K562 (cell line): ENCODE data around the gene ZFYVE16. TPM values are rescaled to one million over a fixed set of nuclear protein-coding genes. Genes with fewer than 3 reads are reported as not detected.

Experiments used
- CREM ChIP-seq: IDR thresholded peaks from 2 replicates; pipeline ENCODE4 v1.6.1; 2014; ENCODE audit warnings: antibody characterized with exemption, low read depth
- FOS ChIP-seq: IDR thresholded peaks from 3 replicates; pipeline ENCODE4 v1.6.1; 2011; ENCODE audit not compliant: insufficient read length; ENCODE audit errors: extremely low read depth
- FOXP4 ChIP-seq: sonication (generic); formaldehyde crosslinking; IDR thresholded peaks from 2 replicates; pipeline ENCODE4 v1.8.0; 2022; ENCODE audit warnings: mild to moderate bottlenecking, missing genetic modification reagents, borderline replicate concordance
- MBD2 ChIP-seq: sonication (generic); IDR thresholded peaks from 2 replicates; pipeline ENCODE4 v1.6.1; 2016; ENCODE audit warnings: low read depth, borderline replicate concordance
- POLR2A ChIP-seq: fragments of 450-650 bp; conservative IDR thresholded peaks from 2 replicates; pipeline ENCODE4 v1.6.1; 2016
- POLR2AphosphoS5 ChIP-seq: IDR thresholded peaks from 2 replicates; pipeline ENCODE4 v1.6.1; 2011; ENCODE audit warnings: mild to moderate bottlenecking, low read depth, low read length, moderate library complexity; ENCODE audit not compliant: control insufficient read depth, insufficient read depth
- RAD21 ChIP-seq, 2 experiments: fragments of 250-450 bp in 1 of 2; fragments of 450-650 bp in 1 of 2; sonication (Bioruptor Pico) in 1 of 2; formaldehyde crosslinking in 1 of 2; IDR thresholded peaks in 1 of 2; conservative IDR thresholded peaks in 1 of 2; 2 replicates each; pipeline versions ENCODE4 v1.4.0 to v1.8.0; 2020 to 2022; ENCODE audit warnings: mild to moderate bottlenecking in 2 of 2, moderate library complexity in 1 of 2
- RCOR1 ChIP-seq, 2 experiments: IDR thresholded peaks; 2 replicates each; pipeline ENCODE4 v1.6.1; 2012; ENCODE audit warnings: low read depth in 2 of 2, low read length in 2 of 2, borderline replicate concordance in 1 of 2, improper control_type of control experiment in 1 of 2
- SMARCB1 ChIP-seq: IDR thresholded peaks from 2 replicates; pipeline ENCODE4 v1.6.1; 2011; ENCODE audit warnings: improper control_type of control experiment, low read depth; ENCODE audit not compliant: insufficient read length
- ZNF778 ChIP-seq: fragments of 450-650 bp; formaldehyde crosslinking; IDR thresholded peaks from 2 replicates; pipeline ENCODE4 v1.4.0; 2020; ENCODE audit warnings: mild to moderate bottlenecking, moderate library complexity
- polyA plus RNA-seq, 8 experiments: library from polyadenylated mRNA; depleted of rRNA in 4 of 8; stranded (reverse) in 5 of 8; unstranded in 3 of 8; fragments of >200 nt; fragmentation: Nextera tagmentation in 2 of 8; fragmentation: Illumina TruSeq in 1 of 8; extraction: Ambion mirVana in 2 of 8; extraction: Trizol in 1 of 8; gene quantifications; 2 replicates each; pipeline versions ENCODE4 v1.2.1 to v1.2.3, GENCODE V29; 2011 to 2014; ENCODE audit warnings: inconsistent platforms in 1 of 8, missing spikeins in 1 of 8
- total RNA-seq, 7 experiments: library from RNA; depleted of rRNA in 6 of 7; stranded (reverse); fragments of >200 nt in 6 of 7; fragmentation: Illumina TruSeq in 2 of 7; extraction: Trizol in 2 of 7; gene quantifications; 2 replicates each; pipeline versions ENCODE4 v1.2.1 to v1.2.3, GENCODE V29; 2011 to 2021; ENCODE audit warnings: low replicate concordance in 1 of 7
- TF ChIP-seq, protein P1 (sequence below): fragments of 250-450 bp; sonication (Bioruptor Pico); IDR thresholded peaks from 2 replicates; pipeline ENCODE4 v1.4.0; 2020
- TF ChIP-seq, protein P2 (sequence below), 2 experiments: fragments of 250-450 bp in 1 of 2; fragments of 450-650 bp in 1 of 2; sonication (Bioruptor Pico) in 1 of 2; IDR thresholded peaks; 2 replicates each; pipeline versions ENCODE4 v1.6.1 to v1.8.0; 2016 to 2021; ENCODE audit warnings: mild to moderate bottlenecking in 2 of 2, moderate library complexity in 2 of 2, missing compliant biosample characterization in 1 of 2, missing genetic modification characterization in 1 of 2

Gene ZFYVE16
- total and polyA plus RNA-seq, 9 of the 15 experiments (the other 6 are each of a cell fraction or from before 2014, with no cell fraction given) = 6.0 to 18.9 (median 12.5) TPM

DNA sequence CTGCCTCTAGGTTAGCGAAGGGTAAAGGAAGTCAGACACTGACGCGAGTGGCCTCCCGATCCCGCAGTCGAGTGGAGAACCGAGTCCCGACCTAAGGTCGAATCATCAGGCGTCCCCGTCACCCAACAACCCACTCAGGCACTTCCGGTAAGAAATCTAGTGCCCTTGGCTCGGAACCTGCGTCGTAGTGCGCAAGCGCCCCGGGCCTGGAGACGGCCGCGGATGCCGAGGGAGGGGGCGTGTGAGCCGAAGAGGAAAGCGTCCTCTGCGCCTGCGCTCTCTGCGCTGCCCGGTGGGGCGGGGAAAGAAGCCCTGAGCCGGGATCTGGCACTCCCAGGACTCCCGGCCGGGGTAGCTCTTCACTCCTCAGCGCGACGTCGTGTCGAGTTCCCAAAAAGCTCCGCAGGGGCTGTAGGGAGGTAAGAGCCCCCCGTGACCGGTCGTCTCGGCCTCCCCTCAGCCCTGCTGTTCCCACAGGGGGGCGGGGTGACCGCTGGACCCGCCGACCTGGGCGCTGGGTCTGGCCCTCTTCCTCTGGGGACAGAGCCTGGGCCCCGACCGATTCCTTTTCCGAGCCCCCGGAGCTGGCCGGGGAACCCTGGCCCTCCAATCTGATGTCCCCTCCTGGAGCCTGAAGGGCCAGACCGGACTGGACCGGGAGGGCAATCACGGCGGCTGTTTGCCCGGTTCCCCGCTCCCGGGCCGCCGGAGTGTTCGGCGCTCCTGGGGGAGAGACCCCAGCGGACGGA lies at the start of gene ZFYVE16 (continued):
- TF ChIP-seq, protein P1, sequence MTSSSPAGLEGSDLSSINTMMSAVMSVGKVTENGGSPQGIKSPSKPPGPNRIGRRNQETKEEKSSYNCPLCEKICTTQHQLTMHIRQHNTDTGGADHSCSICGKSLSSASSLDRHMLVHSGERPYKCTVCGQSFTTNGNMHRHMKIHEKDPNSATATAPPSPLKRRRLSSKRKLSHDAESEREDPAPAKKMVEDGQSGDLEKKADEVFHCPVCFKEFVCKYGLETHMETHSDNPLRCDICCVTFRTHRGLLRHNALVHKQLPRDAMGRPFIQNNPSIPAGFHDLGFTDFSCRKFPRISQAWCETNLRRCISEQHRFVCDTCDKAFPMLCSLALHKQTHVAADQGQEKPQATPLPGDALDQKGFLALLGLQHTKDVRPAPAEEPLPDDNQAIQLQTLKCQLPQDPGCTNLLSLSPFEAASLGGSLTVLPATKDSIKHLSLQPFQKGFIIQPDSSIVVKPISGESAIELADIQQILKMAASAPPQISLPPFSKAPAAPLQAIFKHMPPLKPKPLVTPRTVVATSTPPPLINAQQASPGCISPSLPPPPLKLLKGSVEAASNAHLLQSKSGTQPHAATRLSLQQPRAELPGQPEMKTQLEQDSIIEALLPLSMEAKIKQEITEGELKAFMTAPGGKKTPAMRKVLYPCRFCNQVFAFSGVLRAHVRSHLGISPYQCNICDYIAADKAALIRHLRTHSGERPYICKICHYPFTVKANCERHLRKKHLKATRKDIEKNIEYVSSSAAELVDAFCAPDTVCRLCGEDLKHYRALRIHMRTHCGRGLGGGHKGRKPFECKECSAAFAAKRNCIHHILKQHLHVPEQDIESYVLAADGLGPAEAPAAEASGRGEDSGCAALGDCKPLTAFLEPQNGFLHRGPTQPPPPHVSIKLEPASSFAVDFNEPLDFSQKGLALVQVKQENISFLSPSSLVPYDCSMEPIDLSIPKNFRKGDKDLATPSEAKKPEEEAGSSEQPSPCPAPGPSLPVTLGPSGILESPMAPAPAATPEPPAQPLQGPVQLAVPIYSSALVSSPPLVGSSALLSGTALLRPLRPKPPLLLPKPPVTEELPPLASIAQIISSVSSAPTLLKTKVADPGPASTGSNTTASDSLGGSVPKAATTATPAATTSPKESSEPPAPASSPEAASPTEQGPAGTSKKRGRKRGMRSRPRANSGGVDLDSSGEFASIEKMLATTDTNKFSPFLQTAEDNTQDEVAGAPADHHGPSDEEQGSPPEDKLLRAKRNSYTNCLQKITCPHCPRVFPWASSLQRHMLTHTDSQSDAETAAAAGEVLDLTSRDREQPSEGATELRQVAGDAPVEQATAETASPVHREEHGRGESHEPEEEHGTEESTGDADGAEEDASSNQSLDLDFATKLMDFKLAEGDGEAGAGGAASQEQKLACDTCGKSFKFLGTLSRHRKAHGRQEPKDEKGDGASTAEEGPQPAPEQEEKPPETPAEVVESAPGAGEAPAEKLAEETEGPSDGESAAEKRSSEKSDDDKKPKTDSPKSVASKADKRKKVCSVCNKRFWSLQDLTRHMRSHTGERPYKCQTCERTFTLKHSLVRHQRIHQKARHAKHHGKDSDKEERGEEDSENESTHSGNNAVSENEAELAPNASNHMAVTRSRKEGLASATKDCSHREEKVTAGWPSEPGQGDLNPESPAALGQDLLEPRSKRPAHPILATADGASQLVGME = 0 out of 2 replicates have a peak, but pooled peaks have one; percentile 74
- TF ChIP-seq SMARCB1 (no peak), CREM (peak; percentile 23; the same call in 1 of the 2 replicates), ZNF778 (CRISPR knock-in tag) (no peak), MBD2 (peak; percentile 57; the same call in 1 of the 2 replicates), POLR2AphosphoS5 (peak; percentile 66; the same call in 1 of the 2 replicates), POLR2A (peak; percentile 95), RCOR1 (IDR thresholded peaks at IDR 0.05; ENCODE audit: borderline replicate concordance in 1 of 2, low read depth in 2 of 2, low read length in 2 of 2) (peak in 1 of 2 experiments; percentile 35; a peak in 1 of 4 replicates), FOS (no peak), RAD21 (CRISPR knock-in tag; conservative IDR thresholded peaks at IDR 0.05 in 1 of 2, IDR thresholded peaks at IDR 0.05 in 1 of 2) (peak in 1 of 2 experiments; percentile 31; a peak in 3 of 4 replicates), FOXP4 (peak; percentile 68; the same call in 1 of the 2 replicates)
- TF ChIP-seq, protein P2, sequence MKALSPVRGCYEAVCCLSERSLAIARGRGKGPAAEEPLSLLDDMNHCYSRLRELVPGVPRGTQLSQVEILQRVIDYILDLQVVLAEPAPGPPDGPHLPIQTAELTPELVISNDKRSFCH (CRISPR knock-in tag; IDR thresholded peaks at IDR 0.05) = no peak
- TF ChIP-seq, protein P2 (tag; IDR thresholded peaks at IDR 0.05) = 0 out of 2 replicates have a peak, but pooled peaks have one; percentile 57
